NK-92 treated with Interleukin-12 subunit alpha and Interleukin-12 subunit beta, amount 100 ng/mL, for 24 hours (cell line): ENCODE results near the gene ALDH1A3.

ENCODE experiments used
- DNase-seq: peaks from one replicate; lab custom pipeline; 2025; lab: John Stamatoyannopoulos, UW

ALDH1A3 gene

DNA sequence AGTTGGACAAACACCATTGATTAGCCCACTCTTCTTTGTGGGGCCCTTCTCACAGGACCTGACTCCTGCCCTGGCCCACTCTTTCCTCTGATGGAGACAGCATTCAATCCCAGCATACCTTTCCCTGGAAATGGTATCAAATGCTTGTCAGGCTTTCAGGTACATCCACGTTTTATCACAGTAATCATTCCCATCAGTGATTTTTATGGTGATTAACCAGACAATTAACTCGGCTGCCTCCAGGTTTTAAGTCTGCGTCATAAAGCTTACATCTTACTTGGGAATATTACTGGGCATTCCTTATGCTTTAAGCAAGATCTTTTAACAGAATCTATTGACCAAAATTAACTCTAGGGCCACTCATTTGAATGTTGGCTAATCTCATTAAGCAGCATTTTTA is 72.9 kb downstream of the ALDH1A3 start:
- no peak for DNase-seq

DNA sequence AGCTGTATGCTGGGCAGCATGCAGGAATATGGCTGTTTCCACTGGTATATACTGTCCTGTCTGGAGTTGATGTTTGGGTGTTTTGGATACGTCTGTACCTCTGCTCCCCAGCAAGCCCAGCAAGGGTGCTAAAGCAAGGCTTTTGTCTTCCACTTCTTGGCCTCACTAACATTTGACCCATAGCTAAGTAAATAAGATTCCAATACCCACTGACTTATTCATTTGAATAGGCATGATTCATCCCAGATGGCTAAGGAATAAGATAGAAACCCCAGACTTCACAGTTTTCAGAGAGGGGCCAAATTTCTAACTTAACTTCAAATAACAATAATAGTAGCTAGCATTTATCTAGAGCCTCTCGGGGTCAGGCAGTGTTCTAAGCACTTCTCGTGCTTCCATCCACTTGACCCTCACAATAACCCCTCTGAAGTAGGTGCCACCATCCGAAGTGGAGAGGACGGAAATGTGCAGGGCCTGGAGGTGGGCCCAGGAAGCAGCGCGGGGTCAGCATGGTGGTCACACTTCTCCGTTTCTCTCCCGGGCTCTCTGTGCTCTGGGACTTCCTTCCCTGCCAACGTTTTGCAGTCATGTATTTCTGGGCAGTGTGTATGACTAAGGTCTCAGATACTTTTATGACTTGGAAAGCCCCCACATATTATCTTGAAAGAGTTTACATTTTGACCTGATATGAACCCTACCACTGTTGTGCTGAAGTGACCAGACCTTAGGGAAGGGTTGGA is 78.9 kb downstream of the ALDH1A3 start:
- no peak for DNase-seq

- DNase-seq = no peak
These were observed 79.7 kb downstream of the ALDH1A3 start for GRCh38 chr15:100959066-100960050.
